Right lobe of liver (tissue), 4 donors: ENCODE results near the gene PCDHB5.
"Not testable (repeated sequence)": the region's sequence is repeated elsewhere in the genome, so short reads cannot be mapped to it uniquely, and the experiment has no call there.

Source experiments
- CTCF ChIP-seq, 4 donors: fragments of 200-600 bp in 3 of 4; fragments of 450-650 bp in 1 of 4; IDR thresholded peaks; one replicate each; pipeline versions ENCODE4 v1.5.1 to v1.8.0; 2016 to 2022; ENCODE audit warnings: antibody characterized with exemption in 4 of 4, mild to moderate bottlenecking in 2 of 4
- POLR2A ChIP-seq: fragments of 450-650 bp; IDR thresholded peaks from one replicate; pipeline ENCODE4 v1.6.1; 2017; ENCODE audit warnings: antibody characterized with exemption, mild to moderate bottlenecking
- donor health status: DM: no; HTN: no; CAD: no.
- donor health status: DM: no; HTN: no; CAD: no.
- donor health status: DM: no; HTN: yes; CAD: no.

- TF ChIP-seq POLR2A; CTCF (IDR thresholded peaks at IDR 0.05): not testable (repeated sequence)
These were observed 42.7 kb downstream of the PCDHB5 start, which contains the start of gene PCDHB8 for GRCh38 chr5:141177577-141178191.
